Tibial nerve (tissue), 4 donors: ENCODE data around the gene EIF2AK2. TPM values are rescaled to one million over a fixed set of nuclear protein-coding genes. Genes with fewer than 3 reads are reported as not detected.

Experiments used
- DNase-seq, 2 donors: peaks; one replicate each; pipeline ENCODE4 v3.0.0-alpha.2; 2019; ENCODE audit warnings: low spot score in 2 of 2
- H3K27ac ChIP-seq, 4 donors: fragments of 200-600 bp; sonication (generic) in 3 of 4; one replicate each; pipeline ENCODE4 v1.5.1; 2017 to 2019; ENCODE audit warnings: mild to moderate bottlenecking in 1 of 4
- H3K27me3 ChIP-seq, 2 donors: fragments of 200-600 bp; sonication (generic) in 1 of 2; one replicate each; pipeline versions ENCODE4 v1.5.1 to v1.6.0; 2017 to 2019
- H3K36me3 ChIP-seq, 3 donors: fragments of 200-600 bp; sonication (generic); one replicate each; pipeline ENCODE4 v1.5.1; 2018 to 2019
- H3K4me1 ChIP-seq, 4 donors: fragments of 200-600 bp; sonication (generic) in 3 of 4; one replicate each; pipeline ENCODE4 v1.5.1; 2017 to 2019
- H3K4me3 ChIP-seq, 4 donors: fragments of 200-600 bp; sonication (generic) in 3 of 4; one replicate each; pipeline ENCODE4 v1.5.1; 2017 to 2019; ENCODE audit warnings: mild to moderate bottlenecking in 1 of 4, moderate library complexity in 1 of 4
- H3K9me3 ChIP-seq, 4 donors: fragments of 200-600 bp; sonication (generic) in 3 of 4; one replicate each; pipeline ENCODE4 v1.5.1; 2017 to 2019
- CTCF ChIP-seq, 5 experiments: fragments of 200-600 bp in 3 of 5; fragments of 450-650 bp in 2 of 5; sonication (generic) in 3 of 5; IDR thresholded peaks; one replicate each; pipeline ENCODE4 v1.5.1; 2016 to 2019; ENCODE audit warnings: antibody characterized with exemption in 5 of 5, mild to moderate bottlenecking in 3 of 5, moderate library complexity in 2 of 5
- EP300 ChIP-seq, 2 donors: sonication (generic); formaldehyde crosslinking; IDR thresholded peaks; one replicate each; pipeline ENCODE4 v1.6.1; 2017; ENCODE audit warnings: antibody characterized with exemption in 2 of 2, mild to moderate bottlenecking in 1 of 2
- POLR2A ChIP-seq, 2 donors: fragments of 450-650 bp; IDR thresholded peaks; one replicate each; pipeline ENCODE4 v1.6.1; 2017; ENCODE audit warnings: antibody characterized with exemption in 2 of 2, mild to moderate bottlenecking in 2 of 2, moderate library complexity in 2 of 2
- WGBS, 2 donors: methylation state at CpG; one replicate each; pipeline ENCODE4 v1.1.5; 2018; 5-methylcytosine and 5-hydroxymethylcytosine counted together
- total RNA-seq, 4 donors: library from RNA; depleted of rRNA; stranded (reverse); fragments of >200 nt; gene quantifications; one replicate each; pipeline ENCODE4 v1.1.0, GENCODE V29; 2016

EIF2AK2 gene
- total RNA-seq, 4 donors from 2014 or later: 21.6 to 36.0 (median 25.7) TPM

GRCh38 chr2:37181726-37182684 lies 25.2 kb upstream of the EIF2AK2 start:
- Histone ChIP-seq H3K27me3 (no peaks in the 10 kb centered on the region), H3K36me3 (no peaks in the 10 kb centered on the region), H3K4me1 (no peaks in the 10 kb centered on the region), H3K9me3 (no peaks in the 10 kb centered on the region), H3K27ac (peak overlapping the region in 1 of 4 donors; percentile 48), H3K4me3 (no peak overlapping the region)
- WGBS, 2 donors: 65 to 66% methylated on average over 17 of the region's 17 CpGs
- DNase-seq: no peak
- no peak for TF ChIP-seq EP300 (IDR thresholded peaks at IDR 0.05)
- no peak for TF ChIP-seq POLR2A (IDR thresholded peaks at IDR 0.05)
- no peak for TF ChIP-seq CTCF (IDR thresholded peaks at IDR 0.05)

GRCh38 chr2:37180640-37181039 lies 23.9 kb upstream of the EIF2AK2 start:
- WGBS, 2 donors: 96 to 98% methylated on average over 5 of the region's 5 CpGs
- Histone ChIP-seq H3K27me3 (no peaks in the 10 kb centered on the region), H3K4me1 (no peaks in the 10 kb centered on the region), H3K36me3 (no peaks in the 10 kb centered on the region), H3K27ac (no peak overlapping the region), H3K9me3 (no peaks in the 10 kb centered on the region), H3K4me3 (no peak overlapping the region)
- DNase-seq: no peak
- no peak for TF ChIP-seq EP300 (IDR thresholded peaks at IDR 0.05)

GRCh38 chr2:37180006-37180639 lies 23.3 kb upstream of the EIF2AK2 start:
- no peaks in the 10 kb centered on the region for H3K36me3 ChIP-seq
- no peak for TF ChIP-seq POLR2A (IDR thresholded peaks at IDR 0.05)
- no peak for TF ChIP-seq CTCF (IDR thresholded peaks at IDR 0.05)
- peak in 1 of 2 donors; percentile 24 for TF ChIP-seq EP300 (IDR thresholded peaks at IDR 0.05)
- H3K27ac ChIP-seq: no peak overlapping the region
- no peaks in the 10 kb centered on the region for H3K9me3 ChIP-seq
- WGBS, 2 donors: 60 to 64% methylated on average over 4 of the region's 4 CpGs
- DNase-seq: no peak
- H3K4me1 ChIP-seq: no peaks in the 10 kb centered on the region
- no peaks in the 10 kb centered on the region for H3K27me3 ChIP-seq
- H3K4me3 ChIP-seq: no peak overlapping the region

GRCh38 chr2:37173741-37174140 lies 17.0 kb upstream of the EIF2AK2 start:
- TF ChIP-seq POLR2A (IDR thresholded peaks at IDR 0.05) (no peak), EP300 (IDR thresholded peaks at IDR 0.05) (no peak), CTCF (IDR thresholded peaks at IDR 0.05) (no peak)
- Histone ChIP-seq H3K9me3 (no peaks in the 10 kb centered on the region), H3K36me3 (no peaks in the 10 kb centered on the region), H3K4me1 (no peaks in the 10 kb centered on the region), H3K4me3 (no peak overlapping the region), H3K27ac (no peak overlapping the region), H3K27me3 (no peaks in the 10 kb centered on the region)
- no peak for DNase-seq
- WGBS, 2 donors: 67 to 76% methylated on average over 1 of the region's 1 CpG

- no peak for TF ChIP-seq EP300 (IDR thresholded peaks at IDR 0.05)
- TF ChIP-seq POLR2A (IDR thresholded peaks at IDR 0.05): no peak
- TF ChIP-seq CTCF (IDR thresholded peaks at IDR 0.05): no peak
- H3K4me1 ChIP-seq: no peaks in the 10 kb centered on the region
- no peaks in the 10 kb centered on the region for H3K27me3 ChIP-seq
Observed at GRCh38 chr2:37171624-37171950, 14.8 kb upstream of the EIF2AK2 start.

More at GRCh38 chr2:37171624-37171950, 14.8 kb upstream of the EIF2AK2 start:
- Histone ChIP-seq H3K36me3 (no peaks in the 10 kb centered on the region), H3K4me3 (no peak overlapping the region), H3K27ac (no peak overlapping the region), H3K9me3 (no peaks in the 10 kb centered on the region)
- DNase-seq: no peak
